ENCODE measurements around the gene POLD2.
A peak's percentile ranks its signal among the peaks of the same experiment; 100 is the strongest.

Gene POLD2

GRCh38 chr7:44077681-44078091, 45.7 kb downstream of the POLD2 start:
- TF ChIP-seq CTCF (IDR thresholded peaks at IDR 0.05): no peak
- Histone ChIP-seq H3K4me3 (no peak overlapping the region), H3K27ac (peak overlapping the region in 1 of 2 donors; percentile 65)
- no peak for DNase-seq (ENCODE audit: low spot score)

- H3K4me3 ChIP-seq: no peak overlapping the region
- peak overlapping the region in 1 of 2 donors; percentile 65 for H3K27ac ChIP-seq
- no peak for TF ChIP-seq CTCF (IDR thresholded peaks at IDR 0.05)
- no peak for DNase-seq (ENCODE audit: low spot score)
Observed at GRCh38 chr7:44077061-44077460, 46.3 kb downstream of the POLD2 start.

- Histone ChIP-seq H3K27ac (no peak overlapping the region), H3K4me3 (no peak overlapping the region)
- TF ChIP-seq CTCF (IDR thresholded peaks at IDR 0.05): no peak
- no peak for DNase-seq (ENCODE audit: low spot score)
Observed at GRCh38 chr7:44076101-44076895, 47.0 kb downstream of the POLD2 start.

- TF ChIP-seq CTCF (IDR thresholded peaks at IDR 0.05): no peak
- H3K4me3 ChIP-seq: no peak overlapping the region
- H3K27ac ChIP-seq: no peak overlapping the region
- no peak for DNase-seq (ENCODE audit: low spot score)
Observed at GRCh38 chr7:44075296-44076075, 47.9 kb downstream of the POLD2 start.

- Histone ChIP-seq H3K4me3 (peak overlapping the region; percentile 58), H3K27ac (peak overlapping the region; percentile 79 to 91)
- no peak for TF ChIP-seq CTCF (IDR thresholded peaks at IDR 0.05)
- no peak for DNase-seq (ENCODE audit: low spot score)
Observed at GRCh38 chr7:44074349-44074695, 49.0 kb downstream of the POLD2 start.

- no peak for TF ChIP-seq CTCF (IDR thresholded peaks at IDR 0.05)
- H3K4me3 ChIP-seq: peak overlapping the region; percentile 58
- H3K27ac ChIP-seq: peak overlapping the region; percentile 79 to 91
- DNase-seq (ENCODE audit: low spot score): peak; percentile 88
Observed at GRCh38 chr7:44073664-44074348, 49.5 kb downstream of the POLD2 start.

All from coronary artery (tissue), 2 donors.